Vagina (tissue), 2 donors: ENCODE measurements around the gene PRKAA2. TPM values are rescaled to one million over a fixed set of nuclear protein-coding genes. Genes with fewer than 3 reads are reported as not detected.

ENCODE experiments used
- DNase-seq, 2 donors: peaks; one replicate each; pipeline ENCODE4 v3.0.0-alpha.2; 2017; ENCODE audit errors: extremely low spot score in 2 of 2
- H3K27ac ChIP-seq: fragments of 200-600 bp; sonication (generic); one replicate; pipeline ENCODE4 v1.5.1; 2019
- H3K27me3 ChIP-seq: fragments of 200-600 bp; sonication (generic); one replicate; pipeline ENCODE4 v1.5.1; 2019
- H3K36me3 ChIP-seq, 2 donors: fragments of 200-600 bp; sonication (generic); one replicate each; pipeline ENCODE4 v1.5.1; 2017 to 2019
- H3K4me1 ChIP-seq: fragments of 200-600 bp; sonication (generic); one replicate; pipeline ENCODE4 v1.5.1; 2019
- H3K4me3 ChIP-seq, 2 donors: fragments of 200-600 bp; sonication (generic); 1 replicate in 1 of 2; 2 replicates in 1 of 2; pipeline ENCODE4 v1.5.1; 2016 to 2019
- H3K9me3 ChIP-seq: fragments of 200-600 bp; sonication (generic); one replicate; pipeline ENCODE4 v1.5.1; 2019
- CTCF ChIP-seq, 3 experiments: fragments of 450-650 bp in 2 of 3; fragments of 200-600 bp in 1 of 3; sonication (generic) in 1 of 3; IDR thresholded peaks; one replicate each; pipeline ENCODE4 v1.5.1; 2017 to 2019; ENCODE audit warnings: antibody characterized with exemption in 3 of 3, mild to moderate bottlenecking in 2 of 3, moderate library complexity in 2 of 3
- POLR2A ChIP-seq, 2 donors: fragments of 450-650 bp; IDR thresholded peaks; one replicate each; pipeline ENCODE4 v1.6.1; 2017; ENCODE audit warnings: antibody characterized with exemption in 2 of 2, mild to moderate bottlenecking in 2 of 2, moderate library complexity in 2 of 2
- POLR2AphosphoS5 ChIP-seq, 2 donors: sonication (generic); formaldehyde crosslinking; IDR thresholded peaks; one replicate each; pipeline ENCODE4 v1.9.0; 2017; ENCODE audit warnings: antibody characterized with exemption in 2 of 2, mild to moderate bottlenecking in 2 of 2, low read depth in 1 of 2; ENCODE audit not compliant: insufficient read depth in 1 of 2
- intact Hi-C: fragments of 100-400 bp; cut with DNase I; formaldehyde crosslinking; loops from one replicate; pipeline ENCODE4 v1.15.1; 2023
- total RNA-seq: library from RNA; depleted of rRNA; stranded (reverse); fragments of >200 nt; gene quantifications from one replicate; pipeline ENCODE4 v1.2.3, GENCODE V29; 2016

Gene PRKAA2
- total RNA-seq, 1 donor from 2014 or later, result 3.7 TPM

- TF ChIP-seq POLR2A (IDR thresholded peaks at IDR 0.05) (no peak), POLR2AphosphoS5 (IDR thresholded peaks at IDR 0.05; ENCODE audit: insufficient read depth in 1 of 2, low read depth in 1 of 2) (no peak), CTCF (IDR thresholded peaks at IDR 0.05) (no peak)
- Histone ChIP-seq H3K36me3 (no peaks in the 10 kb centered on the region), H3K9me3 (no peaks in the 10 kb centered on the region), H3K27ac (no peak overlapping the region), H3K4me1 (no peaks in the 10 kb centered on the region), H3K4me3 (no peak overlapping the region), H3K27me3 (no peaks in the 10 kb centered on the region)
- intact Hi-C loops, result no loop called here
- DNase-seq, result no peak
These were observed 18.0 kb upstream of the PRKAA2 start for GRCh38 chr1:56627019-56627635.

GRCh38 chr1:56627636-56628039, 17.5 kb upstream of the PRKAA2 start:
- H3K27ac ChIP-seq, result no peak overlapping the region
- intact Hi-C loops, result no loop called here
- no peaks in the 10 kb centered on the region for H3K9me3 ChIP-seq
- H3K36me3 ChIP-seq, result no peaks in the 10 kb centered on the region
- no peak for DNase-seq
- no peak for TF ChIP-seq CTCF (IDR thresholded peaks at IDR 0.05)
- no peak for TF ChIP-seq POLR2AphosphoS5 (IDR thresholded peaks at IDR 0.05; ENCODE audit: insufficient read depth in 1 of 2, low read depth in 1 of 2)
- no peaks in the 10 kb centered on the region for H3K27me3 ChIP-seq
- no peak overlapping the region for H3K4me3 ChIP-seq
- H3K4me1 ChIP-seq, result no peaks in the 10 kb centered on the region

- intact Hi-C loops, result no loop called here
- no peak for TF ChIP-seq CTCF (IDR thresholded peaks at IDR 0.05)
- TF ChIP-seq POLR2A (IDR thresholded peaks at IDR 0.05), result no peak
- no peak for TF ChIP-seq POLR2AphosphoS5 (IDR thresholded peaks at IDR 0.05; ENCODE audit: insufficient read depth in 1 of 2, low read depth in 1 of 2)
- no peak for DNase-seq
These were observed 14.3 kb upstream of the PRKAA2 start for GRCh38 chr1:56630786-56631185.

GRCh38 chr1:56631901-56632300, 13.2 kb upstream of the PRKAA2 start:
- DNase-seq, result no peak
- no peak for TF ChIP-seq POLR2A (IDR thresholded peaks at IDR 0.05)
- no peak for TF ChIP-seq CTCF (IDR thresholded peaks at IDR 0.05)
- TF ChIP-seq POLR2AphosphoS5 (IDR thresholded peaks at IDR 0.05; ENCODE audit: insufficient read depth in 1 of 2, low read depth in 1 of 2), result no peak
- Histone ChIP-seq H3K4me3 (no peak overlapping the region), H3K9me3 (no peaks in the 10 kb centered on the region), H3K4me1 (no peaks in the 10 kb centered on the region), H3K36me3 (no peaks in the 10 kb centered on the region), H3K27me3 (no peaks in the 10 kb centered on the region), H3K27ac (no peak overlapping the region)
- intact Hi-C loops, result no loop called here

More at GRCh38 chr1:56630786-56631185, 14.3 kb upstream of the PRKAA2 start:
- H3K4me3 ChIP-seq, result no peak overlapping the region
- no peak overlapping the region for H3K27ac ChIP-seq
- no peaks in the 10 kb centered on the region for H3K4me1 ChIP-seq
- no peaks in the 10 kb centered on the region for H3K9me3 ChIP-seq
- no peaks in the 10 kb centered on the region for H3K36me3 ChIP-seq
- H3K27me3 ChIP-seq, result no peaks in the 10 kb centered on the region

- Histone ChIP-seq H3K36me3 (no peaks in the 10 kb centered on the region), H3K4me3 (no peak overlapping the region), H3K27me3 (no peaks in the 10 kb centered on the region), H3K27ac (no peak overlapping the region), H3K4me1 (no peaks in the 10 kb centered on the region), H3K9me3 (no peaks in the 10 kb centered on the region)
- TF ChIP-seq CTCF (IDR thresholded peaks at IDR 0.05), result no peak
- no peak for TF ChIP-seq POLR2AphosphoS5 (IDR thresholded peaks at IDR 0.05; ENCODE audit: insufficient read depth in 1 of 2, low read depth in 1 of 2)
- no peak for TF ChIP-seq POLR2A (IDR thresholded peaks at IDR 0.05)
- DNase-seq, result no peak
- intact Hi-C loops, result no loop called here
These were observed 10.1 kb upstream of the PRKAA2 start for GRCh38 chr1:56634981-56635380.
